ENCODE results near the gene ATG5.

- TF ChIP-seq CTCF (IDR thresholded peaks at IDR 0.05) (no peak), POLR2AphosphoS5 (IDR thresholded peaks at IDR 0.05; ENCODE audit: low read depth, low read length) (no peak)
These were observed 42.1 kb downstream of the ATG5 start for GRCh38 chr6:106283481-106283880.

Measured in Panc1 (cell line).